NCI-H1417 treated with DMSO at 0.1 percent for 48 hours (cell line): ENCODE measurements around the gene CRAT.
"Not testable (repeated sequence)": the region's sequence is repeated elsewhere in the genome, so short reads cannot be mapped to it uniquely, and the experiment has no call there.

Experiments used
- DNase-seq: peaks from one replicate; lab custom pipeline; 2025; lab: John Stamatoyannopoulos, UW

Gene CRAT

GRCh38 chr9:129138476-129139232 lies 28.1 kb upstream of the CRAT start:
- DNase-seq = no peak

- no peak for DNase-seq
Measured at GRCh38 chr9:129138144-129138462, 27.5 kb upstream of the CRAT start.

- no peak for DNase-seq
Measured at GRCh38 chr9:129137292-129138143, 26.9 kb upstream of the CRAT start.

GRCh38 chr9:129136446-129137035 lies 25.9 kb upstream of the CRAT start:
- no peak for DNase-seq

GRCh38 chr9:129135476-129135875 lies 24.9 kb upstream of the CRAT start:
- DNase-seq = no peak

GRCh38 chr9:129133082-129133481 lies 22.5 kb upstream of the CRAT start:
- DNase-seq = no peak

- no peak for DNase-seq
Measured at GRCh38 chr9:129131300-129132145, 20.9 kb upstream of the CRAT start.

- no peak for DNase-seq
Measured at GRCh38 chr9:129130791-129131190, 20.2 kb upstream of the CRAT start.

GRCh38 chr9:129130271-129130670 lies 19.7 kb upstream of the CRAT start:
- DNase-seq = not testable (repeated sequence)

- no peak for DNase-seq
Measured at GRCh38 chr9:129128689-129129088, 18.1 kb upstream of the CRAT start.

- DNase-seq = no peak
Measured at GRCh38 chr9:129126749-129127618, 16.4 kb upstream of the CRAT start.

GRCh38 chr9:129125478-129125877 lies 14.9 kb upstream of the CRAT start:
- DNase-seq = no peak

- no peak for DNase-seq
Measured at GRCh38 chr9:129124506-129125069, 14.0 kb upstream of the CRAT start.

- DNase-seq = not testable (repeated sequence)
Measured at GRCh38 chr9:129122976-129123375, 12.4 kb upstream of the CRAT start.

GRCh38 chr9:129122133-129122532 lies 11.5 kb upstream of the CRAT start:
- no peak for DNase-seq

- DNase-seq = no peak
Measured at GRCh38 chr9:129121483-129121882, 10.9 kb upstream of the CRAT start.

GRCh38 chr9:129118799-129119198 lies 8.2 kb upstream of the CRAT start:
- DNase-seq = no peak

- no peak for DNase-seq
Measured at GRCh38 chr9:129113645-129114304, 3.2 kb upstream of the CRAT start.

GRCh38 chr9:129112526-129112925 lies 1.9 kb upstream of the CRAT start:
- DNase-seq = not testable (repeated sequence)

- DNase-seq = no peak
Measured at GRCh38 chr9:129111528-129112151, 1.0 kb upstream of the CRAT start.
